HCT116 (cell line): ENCODE results near the gene PADI2. TPM values are rescaled to one million over a fixed set of nuclear protein-coding genes. Genes with fewer than 3 reads are reported as not detected.

Experiments
- ATAC-seq: fragments of 200-7000 bp; cut with Tn5 transposase; 2 replicates; pipeline ENCODE4 v1.9.1; 2020; ENCODE audit warnings: mild to moderate bottlenecking, moderate library complexity
- BruUV-seq: library from RNA; stranded (reverse); fragments of 400-500 nt; replicated peaks from 2 replicates; lab custom pipeline; 2021; lab: Mats Ljungman, UMichigan
- CTCF ChIA-PET: fragments of 300-600 bp; sonication (Branson Sonifier 250); formaldehyde crosslinking; loops from one replicate; lab custom pipeline; 2021; ENCODE audit warnings: antibody characterized with exemption; lab: Charles Lee
- POLR2A ChIA-PET: fragments of 300-600, 350-600 bp; sonication (Branson Sonifier 250); formaldehyde crosslinking; loops from one replicate; lab custom pipeline; 2021; ENCODE audit warnings: antibody characterized with exemption; lab: Charles Lee
- RAD21 ChIA-PET, 2 experiments: fragments of 300-600 bp; sonication (Branson Sonifier 250); formaldehyde crosslinking; loops; one replicate each; lab custom pipeline; 2023; ENCODE audit warnings: low total read pairs in 2 of 2; ENCODE audit not compliant: uncharacterized antibody in 2 of 2, unreplicated experiment in 2 of 2, low non-redundant PET in 1 of 2; lab: Charles Lee
- DNase-seq: peaks from one replicate; pipeline ENCODE4 v3.0.0-alpha.2; 2010; ENCODE audit warnings: low read depth, low spot score
- H2AFZ ChIP-seq: fragments of 200-600 bp; shearing (Covaris generic), sonication (generic); 2 replicates; pipeline ENCODE4 v1.6.1; 2017; ENCODE audit warnings: low read depth, mixed run types, mixed read lengths, antibody characterized with exemption, low read length; ENCODE audit not compliant: poor library complexity, severe bottlenecking
- H3K27ac ChIP-seq: 2 replicates; pipeline ENCODE4 v1.5.1; 2012; ENCODE audit warnings: low read depth, low read length
- H3K27me3 ChIP-seq: fragments of 200-600 bp; sonication (generic); 2 replicates; pipeline ENCODE4 v1.6.1; 2016; ENCODE audit warnings: mixed run types, low read length, mixed read lengths; ENCODE audit not compliant: insufficient read depth
- H3K36me3 ChIP-seq, 2 experiments: fragments of 200-500 bp in 1 of 2; fragments of 200-600 bp in 1 of 2; sonication (Bioruptor generic) in 1 of 2; sonication (generic) in 1 of 2; 2 replicates each; pipeline versions ENCODE4 v1.5.1 to v1.6.1; 2014 to 2016; ENCODE audit warnings: low read length in 2 of 2, inconsistent platforms in 1 of 2, mixed read lengths in 1 of 2, mixed run types in 1 of 2; ENCODE audit not compliant: insufficient read depth in 2 of 2, control insufficient read depth in 1 of 2
- H3K4me1 ChIP-seq, 2 experiments: fragments of 200-600 bp in 1 of 2; sonication (generic) in 1 of 2; 2 replicates each; pipeline versions ENCODE4 v1.5.1 to v1.6.1; 2012 to 2017; ENCODE audit warnings: low read length in 2 of 2, inconsistent platforms in 1 of 2, mild to moderate bottlenecking in 1 of 2, mixed read lengths in 1 of 2, mixed run types in 1 of 2, moderate library complexity in 1 of 2; ENCODE audit not compliant: insufficient read depth in 2 of 2, control insufficient read depth in 1 of 2
- H3K4me2 ChIP-seq: fragments of 200-600 bp; sonication (generic); 2 replicates; pipeline ENCODE4 v1.6.1; 2017; ENCODE audit warnings: mixed run types, low read length, mixed read lengths
- H3K4me3 ChIP-seq, 2 experiments: fragments of 200-600 bp in 1 of 2; sonication (generic) in 1 of 2; replicated peaks in 1 of 2; 2 replicates each; pipeline ENCODE4 v1.5.1; 2011 to 2016; ENCODE audit warnings: low read length in 2 of 2, control low read depth in 1 of 2, low read depth in 1 of 2, mild to moderate bottlenecking in 1 of 2, mixed read lengths in 1 of 2, mixed run types in 1 of 2
- H3K79me2 ChIP-seq: fragments of 200-600 bp; sonication (generic); 2 replicates; pipeline ENCODE4 v1.6.1; 2017; ENCODE audit warnings: mild to moderate bottlenecking, mixed run types, low read length, moderate library complexity, mixed read lengths; ENCODE audit not compliant: insufficient read depth
- H3K9ac ChIP-seq: fragments of 200-600 bp; sonication (generic); 2 replicates; pipeline ENCODE4 v1.6.1; 2016; ENCODE audit warnings: low read length, mixed read lengths
- H3K9me2 ChIP-seq: fragments of 200-600 bp; sonication (generic), shearing (Covaris generic); 2 replicates; pipeline ENCODE4 v1.6.1; 2017; ENCODE audit warnings: mixed run types, mild to moderate bottlenecking, moderate library complexity; ENCODE audit not compliant: insufficient read depth
- H3K9me3 ChIP-seq, 2 experiments: fragments of 200-500 bp in 1 of 2; fragments of 200-600 bp in 1 of 2; sonication (Bioruptor generic) in 1 of 2; sonication (generic) in 1 of 2; 2 replicates each; pipeline ENCODE4 v1.6.1; 2014 to 2017; ENCODE audit warnings: low read length in 2 of 2, mixed read lengths in 2 of 2, inconsistent platforms in 1 of 2, low read depth in 1 of 2, mild to moderate bottlenecking in 1 of 2, mixed run types in 1 of 2, moderate library complexity in 1 of 2; ENCODE audit not compliant: control insufficient read depth in 1 of 2, insufficient read depth in 1 of 2
- H4K20me1 ChIP-seq: fragments of 200-600 bp; sonication (generic), shearing (Covaris generic); 2 replicates; pipeline ENCODE4 v1.6.1; 2017; ENCODE audit warnings: mixed run types, mild to moderate bottlenecking, moderate library complexity; ENCODE audit not compliant: insufficient read depth
- CBX3 ChIP-seq: IDR thresholded peaks from 2 replicates; pipeline ENCODE4 v1.6.1; 2012; ENCODE audit warnings: low read depth
- CEBPB ChIP-seq: IDR thresholded peaks from 2 replicates; pipeline ENCODE4 v1.6.1; 2012; ENCODE audit warnings: low read depth
- EZH2 ChIP-seq: fragments of 200-600 bp; sonication (generic); IDR thresholded peaks from 2 replicates; pipeline ENCODE4 v1.6.1; 2017; ENCODE audit warnings: antibody characterized with exemption, mixed run types
- FOSL1 ChIP-seq: IDR thresholded peaks from 2 replicates; pipeline ENCODE4 v1.6.1; 2012; ENCODE audit warnings: low read depth
- JUND ChIP-seq: IDR thresholded peaks from 2 replicates; pipeline ENCODE4 v1.6.1; 2012
- POLR2A ChIP-seq: IDR thresholded peaks from 2 replicates; pipeline ENCODE4 v1.7.0; 2011; ENCODE audit warnings: borderline replicate concordance; ENCODE audit not compliant: insufficient read depth, insufficient read length; ENCODE audit errors: extremely low read depth
- POLR2AphosphoS5 ChIP-seq: IDR thresholded peaks from 2 replicates; pipeline ENCODE4 v1.6.1; 2011; ENCODE audit warnings: mild to moderate bottlenecking, low read depth, low read length, moderate library complexity
- RAD21 ChIP-seq: IDR thresholded peaks from 2 replicates; pipeline ENCODE4 v1.6.1; 2012; ENCODE audit warnings: low read depth, mild to moderate bottlenecking
- SP1 ChIP-seq: IDR thresholded peaks from 2 replicates; pipeline ENCODE4 v1.6.1; 2012; ENCODE audit warnings: low read depth
- SRF ChIP-seq: IDR thresholded peaks from 2 replicates; pipeline ENCODE4 v1.6.1; 2012; ENCODE audit warnings: low read depth
- TCF7L2 ChIP-seq: IDR thresholded peaks from 2 replicates; pipeline ENCODE4 v1.7.0; 2011; ENCODE audit warnings: borderline replicate concordance, inconsistent platforms; ENCODE audit not compliant: insufficient read depth, insufficient read length; ENCODE audit errors: extremely low read depth
- YY1 ChIP-seq: IDR thresholded peaks from 2 replicates; pipeline ENCODE4 v1.6.1; 2011; ENCODE audit warnings: low read length, low read depth, moderate library complexity, mild to moderate bottlenecking; ENCODE audit not compliant: insufficient replicate concordance; ENCODE audit errors: extremely low read depth
- ZFX ChIP-seq: fragments of 450-650 bp; IDR thresholded peaks from 2 replicates; pipeline ENCODE4 v1.6.1; 2017
- ZNF274 ChIP-seq: fragments of 200-500 bp; sonication (Bioruptor generic); IDR thresholded peaks from 2 replicates; pipeline ENCODE4 v1.6.1; 2014; ENCODE audit warnings: mild to moderate bottlenecking, low read depth, low read length, inconsistent platforms
- intact Hi-C: fragments of 100-400 bp; cut with micrococcal nuclease; formaldehyde crosslinking; loops from 2 replicates; pipeline ENCODE4 v1.10.0; 2022
- total RNA-seq: library from RNA; stranded (reverse); gene quantifications from one replicate; pipeline ENCODE4 v1.2.1, GENCODE V29; 2021; ENCODE audit not compliant: unreplicated experiment
- TF ChIP-seq, protein P1 (sequence below): IDR thresholded peaks from 2 replicates; pipeline ENCODE4 v1.6.1; 2012; ENCODE audit warnings: low read depth

PADI2 gene
- total RNA-seq, 1 experiment from 2014 or later, result 2.7 TPM

DNA sequence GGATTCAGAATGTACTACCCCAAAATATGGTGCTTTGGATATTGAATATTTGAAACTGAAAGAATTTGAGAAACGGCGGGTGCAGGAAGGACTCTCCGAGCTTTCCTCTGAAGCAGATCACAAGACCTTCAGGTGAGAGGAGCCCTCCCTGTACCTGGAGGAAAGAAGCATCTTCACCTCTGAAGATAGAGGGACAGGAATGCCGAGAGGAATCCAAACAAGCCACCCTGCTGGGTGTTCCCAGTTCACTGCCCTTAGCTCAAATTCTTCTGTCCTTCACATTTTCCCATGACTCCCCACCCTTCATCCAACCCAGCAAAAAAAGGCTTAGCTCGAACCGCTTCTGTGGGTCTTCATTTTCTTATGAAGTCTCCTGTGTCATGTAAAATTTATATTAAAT, 18.2 kb upstream of the PADI2 start:
- DNase-seq (no peak), ATAC-seq (no peak)
- TF ChIP-seq POLR2A (no peak), CBX3 (no peak), ZFX (no peak), JUND (no peak), CEBPB (no peak)
- TF ChIP-seq, protein P1, sequence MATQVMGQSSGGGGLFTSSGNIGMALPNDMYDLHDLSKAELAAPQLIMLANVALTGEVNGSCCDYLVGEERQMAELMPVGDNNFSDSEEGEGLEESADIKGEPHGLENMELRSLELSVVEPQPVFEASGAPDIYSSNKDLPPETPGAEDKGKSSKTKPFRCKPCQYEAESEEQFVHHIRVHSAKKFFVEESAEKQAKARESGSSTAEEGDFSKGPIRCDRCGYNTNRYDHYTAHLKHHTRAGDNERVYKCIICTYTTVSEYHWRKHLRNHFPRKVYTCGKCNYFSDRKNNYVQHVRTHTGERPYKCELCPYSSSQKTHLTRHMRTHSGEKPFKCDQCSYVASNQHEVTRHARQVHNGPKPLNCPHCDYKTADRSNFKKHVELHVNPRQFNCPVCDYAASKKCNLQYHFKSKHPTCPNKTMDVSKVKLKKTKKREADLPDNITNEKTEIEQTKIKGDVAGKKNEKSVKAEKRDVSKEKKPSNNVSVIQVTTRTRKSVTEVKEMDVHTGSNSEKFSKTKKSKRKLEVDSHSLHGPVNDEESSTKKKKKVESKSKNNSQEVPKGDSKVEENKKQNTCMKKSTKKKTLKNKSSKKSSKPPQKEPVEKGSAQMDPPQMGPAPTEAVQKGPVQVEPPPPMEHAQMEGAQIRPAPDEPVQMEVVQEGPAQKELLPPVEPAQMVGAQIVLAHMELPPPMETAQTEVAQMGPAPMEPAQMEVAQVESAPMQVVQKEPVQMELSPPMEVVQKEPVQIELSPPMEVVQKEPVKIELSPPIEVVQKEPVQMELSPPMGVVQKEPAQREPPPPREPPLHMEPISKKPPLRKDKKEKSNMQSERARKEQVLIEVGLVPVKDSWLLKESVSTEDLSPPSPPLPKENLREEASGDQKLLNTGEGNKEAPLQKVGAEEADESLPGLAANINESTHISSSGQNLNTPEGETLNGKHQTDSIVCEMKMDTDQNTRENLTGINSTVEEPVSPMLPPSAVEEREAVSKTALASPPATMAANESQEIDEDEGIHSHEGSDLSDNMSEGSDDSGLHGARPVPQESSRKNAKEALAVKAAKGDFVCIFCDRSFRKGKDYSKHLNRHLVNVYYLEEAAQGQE, result no peak
- Histone ChIP-seq H3K4me3 (no peak overlapping the region), H3K9me2 (no peaks in the 10 kb centered on the region), H3K27me3 (peaks cover 13% of the 10 kb centered on the region; the same call in 1 of the 2 replicates), H3K9me3 (no peaks in the 10 kb centered on the region), H2AFZ (no peak overlapping the region), H3K9ac (no peak overlapping the region), H3K4me2 (no peak overlapping the region), H3K79me2 (no peaks in the 10 kb centered on the region), H3K27ac (no peak overlapping the region), H4K20me1 (no peaks in the 10 kb centered on the region), H3K36me3 (no peaks in the 10 kb centered on the region), H3K4me1 (no peaks in the 10 kb centered on the region)
- RAD21 ChIA-PET, result no interaction called here
- POLR2A ChIA-PET, result no interaction called here
- CTCF ChIA-PET, result no interaction called here
- no TSS peak for BruUV-seq
- intact Hi-C loops, result no loop called here

DNA sequence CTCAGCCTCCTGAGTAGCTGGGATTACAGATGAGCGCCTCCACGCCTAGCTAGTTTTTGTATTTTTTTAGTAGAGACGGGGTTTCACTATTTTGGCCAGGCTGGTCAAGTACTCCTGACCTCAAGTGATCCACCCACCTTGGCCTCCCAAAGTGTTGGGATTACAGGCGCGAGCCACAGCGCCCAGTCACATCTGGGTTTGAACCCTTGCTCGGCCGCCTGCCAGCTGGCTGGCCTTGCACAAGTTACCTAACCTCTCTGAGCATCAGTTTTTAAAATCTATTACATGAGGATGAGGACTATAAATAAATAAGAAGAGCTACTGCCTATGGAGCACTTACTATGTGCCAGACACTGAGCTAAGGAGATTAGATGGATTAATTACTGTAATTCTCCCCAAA, 17.7 kb upstream of the PADI2 start:
- POLR2A ChIA-PET, result no interaction called here
- TF ChIP-seq FOSL1 (no peak), EZH2 (no peak), ZNF274 (no peak), SP1 (no peak), POLR2AphosphoS5 (no peak), CEBPB (no peak), ZFX (no peak), POLR2A (no peak), TCF7L2 (no peak), RAD21 (no peak), YY1 (no peak), SRF (no peak)
- TF ChIP-seq, protein P1, result no peak

More for the DNA sequence above, 17.7 kb upstream of the PADI2 start:
- no peak overlapping the region for H3K4me2 ChIP-seq
- no peak for ATAC-seq
- BruUV-seq, result no TSS peak
- H3K9me3 ChIP-seq, result no peaks in the 10 kb centered on the region
- no peaks in the 10 kb centered on the region for H4K20me1 ChIP-seq
- no peak overlapping the region for H3K27ac ChIP-seq
- no peak overlapping the region for H3K4me3 ChIP-seq
- H3K9ac ChIP-seq, result no peak overlapping the region
- no peaks in the 10 kb centered on the region for H3K4me1 ChIP-seq
- no peak for DNase-seq
- intact Hi-C loops, result no loop called here
- RAD21 ChIA-PET, result no interaction called here
- H3K27me3 ChIP-seq, result peaks cover 13% of the 10 kb centered on the region; the same call in 1 of the 2 replicates
- no peaks in the 10 kb centered on the region for H3K79me2 ChIP-seq
- CTCF ChIA-PET, result no interaction called here
- H3K36me3 ChIP-seq, result no peaks in the 10 kb centered on the region
- H3K9me2 ChIP-seq, result no peaks in the 10 kb centered on the region
- no peak overlapping the region for H2AFZ ChIP-seq
